DOHH2 (cell line): ENCODE measurements around the gene MRPS26.

Experiments
- CTCF ChIP-seq: fragments of 200-600 bp; sonication (generic); IDR thresholded peaks from one replicate; pipeline ENCODE4 v1.5.1; 2014; ENCODE audit warnings: antibody characterized with exemption, mild to moderate bottlenecking, low read depth, low read length; ENCODE audit not compliant: poor library complexity, severe bottlenecking
- EZH2phosphoT487 ChIP-seq: fragments of 200-600 bp; sonication (generic); IDR thresholded peaks from 2 replicates; pipeline ENCODE4 v1.6.1; 2017; ENCODE audit warnings: borderline replicate concordance, mild to moderate bottlenecking, antibody characterized with exemption, low read length, moderate library complexity, mixed read lengths

- TF ChIP-seq CTCF (no peak), EZH2phosphoT487 (no peak)
These were observed 7.4 kb upstream of the MRPS26 start for GRCh38 chr20:3038454-3038853.
